Stimulated activated CD8-positive, alpha-beta memory T cell treated with anti-CD3 and anti-CD28 coated beads, Interleukin-7, amount 100 ng/mL, for 24 hours (primary cell): ENCODE data around the gene CADM3.

Source experiments
- DNase-seq: peaks from one replicate; pipeline ENCODE4 v3.0.0-alpha.2; 2020; ENCODE audit warnings: low read depth

CADM3 gene

GRCh38 chr1:159207080-159207479, 35.7 kb downstream of the CADM3 start:
- DNase-seq, result no peak

GRCh38 chr1:159207774-159208173, 36.4 kb downstream of the CADM3 start:
- no peak for DNase-seq

- no peak for DNase-seq
These were observed 36.9 kb downstream of the CADM3 start for GRCh38 chr1:159208175-159208825.

- no peak for DNase-seq
These were observed 37.6 kb downstream of the CADM3 start for GRCh38 chr1:159209061-159209460.

GRCh38 chr1:159211331-159212136, 40.1 kb downstream of the CADM3 start:
- DNase-seq, result peak; percentile 10

- DNase-seq, result no peak
These were observed 41.2 kb downstream of the CADM3 start for GRCh38 chr1:159212596-159212995.

- peak; percentile 12 for DNase-seq
These were observed 42.8 kb downstream of the CADM3 start for GRCh38 chr1:159214149-159214760.

GRCh38 chr1:159218649-159219636, 47.5 kb downstream of the CADM3 start:
- DNase-seq, result no peak

GRCh38 chr1:159222075-159222865, 50.9 kb downstream of the CADM3 start:
- DNase-seq, result no peak

GRCh38 chr1:159223004-159223403, 51.6 kb downstream of the CADM3 start:
- DNase-seq, result no peak

GRCh38 chr1:159228554-159228953, 57.1 kb downstream of the CADM3 start:
- DNase-seq, result no peak

GRCh38 chr1:159229260-159229885, 58.0 kb downstream of the CADM3 start:
- no peak for DNase-seq

GRCh38 chr1:159229896-159230295, 58.5 kb downstream of the CADM3 start:
- DNase-seq, result no peak

GRCh38 chr1:159239551-159240220, 68.3 kb downstream of the CADM3 start:
- no peak for DNase-seq

- no peak for DNase-seq
These were observed 75.9 kb downstream of the CADM3 start for GRCh38 chr1:159247266-159247665.

- no peak for DNase-seq
These were observed 76.9 kb downstream of the CADM3 start for GRCh38 chr1:159248311-159248710.

GRCh38 chr1:159250638-159251216, 79.3 kb downstream of the CADM3 start:
- DNase-seq, result no peak
